GM19324 (cell line): ENCODE measurements around the gene GSTT2B.
"Not testable (repeated sequence)": the region's sequence is repeated elsewhere in the genome, so short reads cannot be mapped to it uniquely, and the experiment has no call there.

Source experiments
- ATAC-seq: cut with Tn5 transposase; IDR thresholded peaks from one replicate; pipeline ENCODE4 v1.9.1; 2021; ENCODE audit warnings: mild to moderate bottlenecking, moderate library complexity; ENCODE audit not compliant: unreplicated experiment, low FRiP score

The GSTT2B gene

DNA sequence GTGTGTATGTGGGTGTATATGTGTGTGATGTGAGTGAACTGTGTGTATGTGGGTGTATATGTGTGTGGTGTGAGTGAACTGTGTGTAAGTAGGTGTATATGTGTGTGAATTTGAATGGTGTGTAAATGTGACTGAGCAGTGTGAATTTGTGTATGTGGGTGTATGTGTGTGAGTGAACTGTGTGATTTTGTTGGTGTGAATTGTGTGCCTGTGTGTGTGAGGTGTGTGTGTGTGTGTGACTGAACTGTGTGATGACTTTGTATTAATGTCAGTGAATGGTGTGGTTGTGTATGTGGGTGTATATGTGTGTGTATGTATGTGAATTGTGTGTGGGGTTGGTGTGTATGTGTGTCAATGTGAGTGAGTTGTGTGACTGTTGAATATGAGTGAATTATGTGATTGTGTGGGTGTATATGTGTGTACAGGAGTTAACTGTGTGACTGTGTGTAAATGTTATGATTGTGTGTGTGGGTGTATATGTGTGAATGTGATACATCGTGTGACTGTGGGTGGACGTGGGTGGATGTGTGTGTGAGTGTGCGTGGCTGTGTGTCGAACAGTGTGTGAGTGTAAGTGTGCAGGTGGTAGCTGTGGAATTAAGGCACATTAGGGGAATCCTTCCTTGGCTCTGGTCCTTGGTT lies 25.7 kb upstream of the GSTT2B start:
- ATAC-seq, result not testable (repeated sequence)

- not testable (repeated sequence) for ATAC-seq
These were observed 25.1 kb upstream of the GSTT2B start for GRCh38 chr22:23986089-23986488.

GRCh38 chr22:23984430-23984829 lies 23.4 kb upstream of the GSTT2B start:
- no peak for ATAC-seq

DNA sequence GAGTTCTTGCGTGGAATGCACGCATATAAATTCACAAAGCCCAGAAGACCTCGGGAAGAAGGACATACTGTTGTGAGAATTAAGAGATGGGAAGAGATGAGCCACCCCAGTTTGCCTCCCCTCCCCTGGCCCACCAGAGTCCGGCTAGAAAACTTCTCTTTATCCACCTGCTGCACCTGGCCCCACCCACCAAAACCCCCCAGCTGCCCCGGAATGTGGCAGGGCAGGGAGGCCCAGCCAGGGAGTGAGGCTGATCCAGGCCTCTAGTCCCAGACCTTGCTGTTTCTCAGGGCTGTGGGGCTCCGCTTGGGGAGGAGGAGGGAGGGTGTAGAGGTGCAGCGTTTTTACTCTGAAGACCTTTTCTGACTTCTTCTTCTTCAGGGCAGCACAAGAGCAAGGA lies 19.6 kb upstream of the GSTT2B start:
- ATAC-seq, result not testable (repeated sequence)

- ATAC-seq, result not testable (repeated sequence)
These were observed 18.7 kb upstream of the GSTT2B start, which contains the start of gene GSTT2 for GRCh38 chr22:23979557-23980240. Gene GSTT2 (plus strand): TSS chr22:23980134.

DNA sequence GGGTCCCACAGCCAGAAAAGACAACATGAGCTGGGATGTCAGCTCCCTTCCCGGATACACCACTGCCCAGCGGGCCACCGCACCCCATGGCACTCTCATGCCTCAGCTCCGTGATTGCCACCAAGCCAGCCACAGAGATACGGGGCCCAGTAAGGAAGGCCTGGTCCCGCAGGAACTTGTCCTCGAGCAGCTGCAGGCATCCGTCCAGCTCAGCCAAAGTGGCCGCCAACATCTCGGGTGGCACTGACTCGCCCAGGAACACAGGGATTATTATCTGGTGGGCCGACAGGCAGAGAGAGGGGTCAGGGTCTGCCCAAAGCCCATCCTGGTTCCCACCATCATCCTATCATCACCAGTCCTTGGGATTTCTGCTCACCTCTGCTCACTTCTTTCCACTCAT lies 16.3 kb upstream of the GSTT2B start:
- not testable (repeated sequence) for ATAC-seq

DNA sequence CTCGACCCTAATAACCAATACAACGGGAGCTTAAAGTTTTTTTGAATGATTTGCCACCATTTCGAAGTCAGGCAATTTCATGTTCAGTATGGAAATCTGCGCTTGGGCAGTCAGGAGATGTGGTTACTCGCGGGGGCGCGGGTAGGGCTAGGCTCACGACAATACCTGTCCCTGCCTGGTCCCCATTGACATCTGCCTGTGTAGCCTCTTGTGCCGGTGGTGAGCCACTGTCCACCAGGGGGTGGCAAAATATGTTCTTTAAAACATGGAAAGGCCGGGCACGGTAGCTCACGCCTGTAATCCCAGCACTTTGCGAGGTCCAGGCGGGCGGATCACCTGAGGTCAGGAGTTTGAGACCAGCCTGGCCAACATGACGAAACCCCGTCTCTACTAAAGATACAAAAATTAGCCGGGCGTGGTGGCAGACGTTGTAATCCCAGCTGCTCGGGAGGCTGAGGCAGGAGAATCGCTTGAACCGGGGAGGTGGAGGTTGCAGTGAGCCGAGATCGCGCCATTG lies 13.9 kb upstream of the GSTT2B start:
- peak; percentile 31 for ATAC-seq

GRCh38 chr22:23974345-23974744 lies 13.3 kb upstream of the GSTT2B start, which contains the start of gene DDT:
Gene DDT (minus strand): TSS chr22:23974441. CDS start chr22:23974414, 27 bp downstream.
- ATAC-seq, result peak; percentile 77

DNA sequence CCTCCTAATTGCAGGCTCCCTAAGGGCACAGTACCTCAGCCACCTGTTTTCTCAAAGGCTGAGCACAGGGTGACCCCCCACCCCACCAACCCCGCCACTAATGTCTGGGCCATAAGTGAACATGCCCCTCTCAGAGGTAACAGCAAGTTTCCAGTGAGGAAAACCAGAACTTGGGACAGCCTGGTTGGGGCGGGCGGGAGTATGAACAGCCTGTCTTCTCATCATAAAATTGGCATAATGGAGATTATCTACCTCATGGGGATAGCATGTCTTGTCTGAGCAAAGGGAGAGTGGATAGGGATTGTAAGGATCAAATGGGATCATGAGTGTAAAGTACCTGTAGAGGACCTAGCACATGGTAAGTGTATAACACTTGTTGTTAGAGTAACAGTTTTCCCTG lies 10.9 kb upstream of the GSTT2B start:
- not testable (repeated sequence) for ATAC-seq

GRCh38 chr22:23970816-23971486 lies 10.0 kb upstream of the GSTT2B start:
- no peak for ATAC-seq

GRCh38 chr22:23970201-23970641 lies 9.2 kb upstream of the GSTT2B start:
- ATAC-seq, result no peak

- no peak for ATAC-seq
These were observed 8.1 kb upstream of the GSTT2B start for GRCh38 chr22:23969071-23969470.

DNA sequence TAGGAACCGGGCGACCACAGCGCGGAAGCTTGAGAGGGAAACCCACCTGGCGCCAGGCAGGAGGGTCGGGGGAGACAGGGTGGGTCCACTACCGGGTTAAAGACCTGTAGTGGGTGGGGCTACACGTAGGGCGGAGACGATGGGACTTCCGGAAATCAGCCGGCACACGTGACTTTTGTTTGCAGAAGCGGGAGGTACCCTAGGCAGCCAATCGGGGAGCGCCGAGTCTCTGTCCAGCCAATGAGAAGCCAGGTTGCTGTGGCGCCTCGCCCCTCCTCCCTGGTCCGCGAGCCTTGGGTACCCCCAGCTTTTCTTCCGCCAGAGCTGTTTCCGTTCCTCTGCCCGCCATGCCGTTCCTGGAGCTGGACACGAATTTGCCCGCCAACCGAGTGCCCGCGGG lies 5.6 kb upstream of the GSTT2B start, which contains the start of gene DDTL:
TSS of gene DDTL (plus strand) at position 321 of the 400 bp plus-strand sequence. CDS start at position 348, 27 bp downstream.
- peak; percentile 92 for ATAC-seq

- peak; percentile 25 for ATAC-seq
These were observed 5.1 kb upstream of the GSTT2B start for GRCh38 chr22:23966094-23966493.

DNA sequence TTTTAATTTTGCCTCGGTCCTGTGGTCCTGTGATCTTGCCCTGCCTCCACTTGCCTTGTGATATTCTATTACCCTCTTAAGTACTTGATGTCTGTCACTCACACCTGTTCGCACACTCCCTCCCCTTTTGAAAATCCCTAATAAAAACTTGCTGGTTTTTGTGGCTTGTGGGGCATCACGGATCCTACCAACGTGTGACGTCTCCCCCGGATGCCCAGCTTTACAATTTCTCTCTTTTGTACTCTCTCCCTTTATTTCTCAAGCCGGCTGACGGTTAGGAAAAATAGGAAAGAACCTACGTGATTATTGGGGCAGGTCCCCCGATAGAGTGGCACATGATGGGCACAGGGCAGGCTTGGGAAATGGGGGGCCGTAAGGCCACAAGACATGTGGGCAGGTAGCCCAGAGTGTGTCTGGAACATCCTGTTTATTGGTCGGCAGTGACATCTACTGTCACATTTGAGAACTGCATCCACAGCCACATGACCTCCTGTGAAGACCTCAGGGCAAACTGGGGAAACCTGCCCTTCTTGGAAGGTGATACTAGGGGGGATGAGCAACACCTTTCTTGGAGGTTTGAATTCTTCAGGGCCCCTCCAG lies 4.6 kb downstream of the GSTT2B start:
- ATAC-seq, result not testable (repeated sequence)

DNA sequence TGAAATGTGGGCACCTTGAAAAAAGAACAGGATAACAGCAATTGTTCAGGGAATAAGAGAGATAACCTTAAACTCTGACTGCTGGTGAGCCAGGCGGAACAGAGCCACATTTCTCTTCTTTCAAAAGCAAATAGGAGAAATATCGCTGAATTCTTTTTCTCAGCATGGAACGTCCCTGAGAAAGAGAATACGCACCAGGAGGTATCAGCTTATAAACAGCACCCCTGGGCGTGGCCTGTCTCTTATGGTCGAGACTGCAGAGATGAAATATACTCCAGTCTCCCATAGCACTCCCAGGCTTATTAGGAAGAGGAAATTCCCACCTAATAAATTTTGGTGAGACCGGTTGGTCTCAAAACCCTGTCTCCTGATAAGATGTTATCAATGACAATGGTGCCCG lies 5.1 kb downstream of the GSTT2B start:
- ATAC-seq, result not testable (repeated sequence)

DNA sequence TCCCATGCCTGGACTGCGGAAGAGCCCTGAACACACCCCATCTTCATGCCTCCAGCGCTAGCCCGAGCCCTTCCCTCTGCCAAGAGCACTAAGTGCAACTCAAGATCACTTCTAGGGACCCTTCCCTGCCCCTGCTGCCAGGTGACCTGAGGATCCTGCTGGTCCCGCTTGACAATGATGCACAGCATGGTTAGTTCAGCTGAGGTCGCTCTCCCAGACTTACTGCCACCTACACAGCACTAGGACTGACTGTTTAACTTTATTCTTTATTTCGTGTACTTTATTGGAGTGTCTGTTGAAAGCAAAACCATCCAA lies 6.0 kb downstream of the GSTT2B start:
- not testable (repeated sequence) for ATAC-seq

- ATAC-seq, result not testable (repeated sequence)
These were observed 6.6 kb downstream of the GSTT2B start for GRCh38 chr22:23954193-23954990.

GRCh38 chr22:23953485-23953884 lies 7.5 kb downstream of the GSTT2B start:
- ATAC-seq, result not testable (repeated sequence)
